Measurements from ENCODE around the gene IRF2BP1. TPM values are rescaled to one million over a fixed set of nuclear protein-coding genes. Genes with fewer than 3 reads are reported as not detected.

IRF2BP1 gene
- total RNA-seq, 4 donors from 2014 or later, result 25.2 to 53.3 (median 36.2) TPM

DNA sequence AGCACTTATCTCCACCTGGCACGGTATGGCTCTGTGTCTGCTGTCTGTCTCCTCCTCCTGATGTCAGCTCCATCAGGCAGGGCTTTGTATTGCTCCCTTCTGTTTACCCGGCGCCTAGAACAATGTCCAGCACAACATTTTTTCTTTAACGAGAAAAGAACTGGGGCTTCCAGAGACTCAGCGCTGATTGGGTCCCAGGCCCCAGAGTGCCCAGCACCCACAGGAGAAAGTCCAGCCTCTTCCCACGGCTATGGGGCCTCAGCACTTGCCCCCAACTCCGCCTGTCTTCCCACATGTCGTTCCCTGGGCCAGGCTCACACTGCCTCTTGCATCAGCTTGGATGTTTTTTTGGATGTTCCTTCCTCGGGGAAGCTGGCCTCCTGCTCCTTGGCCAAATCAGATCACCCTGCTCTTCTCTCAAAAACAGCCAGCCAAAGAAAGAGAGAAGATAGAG, 9.6 kb upstream of the IRF2BP1 start:
- Histone ChIP-seq H3K27me3 (no peaks in the 10 kb centered on the region), H3K36me3 (peaks cover 0 to 61% of the 10 kb centered on the region in 2 donors), H3K9me3 (no peaks in the 10 kb centered on the region), H3K27ac (peak overlapping the region in 1 of 4 donors; percentile 35), H3K4me1 (peaks cover 0 to 6% (median under 1%) of the 10 kb centered on the region in 3 donors), H3K4me3 (no peak overlapping the region)
- 33% methylated on average over 1 of the region's 9 CpGs; no CpG with 5 or more reads in 1 of the 2 donors for WGBS, 2 donors (ENCODE audit: low coverage in 1 of 2)
- TF ChIP-seq, protein P1, sequence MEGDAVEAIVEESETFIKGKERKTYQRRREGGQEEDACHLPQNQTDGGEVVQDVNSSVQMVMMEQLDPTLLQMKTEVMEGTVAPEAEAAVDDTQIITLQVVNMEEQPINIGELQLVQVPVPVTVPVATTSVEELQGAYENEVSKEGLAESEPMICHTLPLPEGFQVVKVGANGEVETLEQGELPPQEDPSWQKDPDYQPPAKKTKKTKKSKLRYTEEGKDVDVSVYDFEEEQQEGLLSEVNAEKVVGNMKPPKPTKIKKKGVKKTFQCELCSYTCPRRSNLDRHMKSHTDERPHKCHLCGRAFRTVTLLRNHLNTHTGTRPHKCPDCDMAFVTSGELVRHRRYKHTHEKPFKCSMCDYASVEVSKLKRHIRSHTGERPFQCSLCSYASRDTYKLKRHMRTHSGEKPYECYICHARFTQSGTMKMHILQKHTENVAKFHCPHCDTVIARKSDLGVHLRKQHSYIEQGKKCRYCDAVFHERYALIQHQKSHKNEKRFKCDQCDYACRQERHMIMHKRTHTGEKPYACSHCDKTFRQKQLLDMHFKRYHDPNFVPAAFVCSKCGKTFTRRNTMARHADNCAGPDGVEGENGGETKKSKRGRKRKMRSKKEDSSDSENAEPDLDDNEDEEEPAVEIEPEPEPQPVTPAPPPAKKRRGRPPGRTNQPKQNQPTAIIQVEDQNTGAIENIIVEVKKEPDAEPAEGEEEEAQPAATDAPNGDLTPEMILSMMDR (IDR thresholded peaks at IDR 0.05), result no peak
- TF ChIP-seq POLR2A (IDR thresholded peaks at IDR 0.05) (no peak), POLR2AphosphoS5 (IDR thresholded peaks at IDR 0.05) (no peak), EP300 (IDR thresholded peaks at IDR 0.05) (no peak)
- ATAC-seq, result peak; percentile 36

- H3K4me3 ChIP-seq, result no peak overlapping the region
- H3K27ac ChIP-seq, result no peak overlapping the region
- 61 to 80% methylated on average over 3 of the region's 17 CpGs for WGBS, 2 donors (ENCODE audit: low coverage in 1 of 2)
- H3K9me3 ChIP-seq, result no peaks in the 10 kb centered on the region
- peaks cover 0 to 13% (median 4%) of the 10 kb centered on the region in 3 donors for H3K4me1 ChIP-seq
- H3K36me3 ChIP-seq, result peaks cover 0 to 33% of the 10 kb centered on the region in 2 donors
- H3K27me3 ChIP-seq, result no peaks in the 10 kb centered on the region
- no peak for ATAC-seq
- TF ChIP-seq, protein P1 (IDR thresholded peaks at IDR 0.05), result no peak
- TF ChIP-seq POLR2A (IDR thresholded peaks at IDR 0.05) (no peak), POLR2AphosphoS5 (IDR thresholded peaks at IDR 0.05) (no peak)
These were observed 4.9 kb upstream of the IRF2BP1 start for GRCh38 chr19:45890877-45891276.

DNA sequence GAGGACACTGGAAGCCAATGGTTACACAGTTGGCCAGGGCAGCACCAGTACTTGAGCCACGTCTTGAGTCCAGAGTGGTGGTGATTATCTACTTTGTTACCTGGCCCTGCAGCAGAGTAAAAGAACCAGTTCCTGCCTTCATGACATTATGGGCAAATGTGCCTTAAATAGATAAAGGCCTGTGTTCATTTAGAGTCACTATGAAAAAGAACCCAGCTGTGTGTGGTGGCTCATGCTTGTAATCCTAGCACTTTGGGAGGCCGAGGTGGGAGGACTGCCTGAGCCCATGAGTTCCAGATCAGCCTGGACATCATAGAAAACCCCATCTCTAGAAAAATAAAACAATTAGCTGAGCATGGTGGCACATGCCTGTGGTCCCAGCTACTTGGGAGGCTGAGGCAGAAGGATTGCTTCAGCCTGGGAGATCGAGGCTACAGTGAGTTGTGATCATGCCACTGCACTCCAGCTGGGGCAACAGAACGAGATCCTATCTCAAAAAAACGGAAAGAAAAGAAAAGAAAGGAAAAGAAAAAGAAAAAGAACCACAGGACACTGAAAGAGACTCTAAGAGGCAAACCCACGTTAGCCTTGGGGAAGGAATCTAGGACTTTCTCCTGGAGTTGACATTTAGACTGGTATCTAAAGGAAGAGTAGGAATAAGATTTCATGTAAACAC, 3.4 kb upstream of the IRF2BP1 start:
- WGBS, 2 donors (ENCODE audit: low coverage in 1 of 2), result 55 to 79% methylated on average over 3 to 4 of the region's 6 CpGs
- H3K36me3 ChIP-seq, result peaks cover 0 to 25% of the 10 kb centered on the region in 2 donors
- no peaks in the 10 kb centered on the region for H3K9me3 ChIP-seq
- ATAC-seq, result no peak
- H3K27ac ChIP-seq, result no peak overlapping the region
- TF ChIP-seq, protein P1 (IDR thresholded peaks at IDR 0.05), result no peak
- no peak for TF ChIP-seq POLR2A (IDR thresholded peaks at IDR 0.05)
- no peak for TF ChIP-seq POLR2AphosphoS5 (IDR thresholded peaks at IDR 0.05)
- no peak for TF ChIP-seq EP300 (IDR thresholded peaks at IDR 0.05)
- no peak overlapping the region for H3K4me3 ChIP-seq
- H3K27me3 ChIP-seq, result no peaks in the 10 kb centered on the region
- H3K4me1 ChIP-seq, result peaks cover 0 to 26% (median 15%) of the 10 kb centered on the region in 3 donors

DNA sequence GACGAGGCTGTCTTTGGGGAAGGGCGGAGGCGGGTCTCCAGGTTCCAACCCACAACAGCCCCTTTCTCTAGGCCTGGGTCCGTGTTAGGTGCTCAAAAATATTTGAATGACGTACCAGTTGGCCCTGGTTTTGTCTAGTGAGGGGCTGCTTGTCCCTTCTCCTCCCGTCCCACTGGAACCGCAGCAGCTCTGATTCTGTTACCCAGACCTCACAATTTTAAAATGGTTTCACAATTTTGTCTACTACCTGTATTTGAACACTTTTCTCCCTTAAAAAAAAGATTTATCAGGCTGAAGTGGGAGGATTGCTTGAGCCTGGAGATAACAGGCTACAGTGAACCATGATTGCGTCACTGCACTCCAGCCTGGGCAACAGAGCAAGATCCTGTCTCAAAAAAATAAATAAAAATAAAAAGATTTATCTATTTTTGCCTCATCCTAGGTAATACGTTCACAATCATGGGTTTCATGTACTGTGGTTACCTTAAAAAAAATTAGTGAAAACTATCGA, 1.3 kb upstream of the IRF2BP1 start:
- Histone ChIP-seq H3K27ac (peak overlapping the region; percentile 73 to 93 (median 90)), H3K36me3 (peaks cover 0 to 32% of the 10 kb centered on the region in 2 donors), H3K4me1 (peaks cover 0 to 47% (median 34%) of the 10 kb centered on the region in 3 donors), H3K9me3 (no peaks in the 10 kb centered on the region), H3K27me3 (no peaks in the 10 kb centered on the region), H3K4me3 (peak overlapping the region; percentile 47 to 78)
- TF ChIP-seq POLR2A (IDR thresholded peaks at IDR 0.05), result no peak
- TF ChIP-seq EP300 (IDR thresholded peaks at IDR 0.05), result no peak
- no peak for TF ChIP-seq POLR2AphosphoS5 (IDR thresholded peaks at IDR 0.05)
- TF ChIP-seq, protein P1 (IDR thresholded peaks at IDR 0.05), result no peak
- no peak for ATAC-seq
- 49 to 51% methylated on average over 7 to 9 of the region's 10 CpGs for WGBS, 2 donors (ENCODE audit: low coverage in 1 of 2)
